B cell (primary cell): ENCODE data around the gene TBC1D1. TPM values are rescaled to one million over a fixed set of nuclear protein-coding genes. Genes with fewer than 3 reads are reported as not detected.

Experiments used
- ATAC-seq: fragments of 200-7000 bp; cut with Tn5 transposase; one replicate; pipeline ENCODE4 v1.10.0; 2021; ENCODE audit warnings: low read depth, mild to moderate bottlenecking, moderate number of reproducible peaks, moderate library complexity
- CTCF ChIA-PET: fragments of 350-600 bp; sonication (Branson Sonifier 250); formaldehyde crosslinking; loops from one replicate; lab custom pipeline; 2021; ENCODE audit warnings: antibody characterized with exemption, inconsistent platforms; lab: Charles Lee
- POLR2A ChIA-PET: fragments of 350-600 bp; sonication (Branson Sonifier 250); formaldehyde crosslinking; loops from one replicate; lab custom pipeline; 2021; ENCODE audit warnings: antibody characterized with exemption; lab: Charles Lee
- DNase-seq: peaks from one replicate; pipeline ENCODE4 v3.0.0; 2013
- H2AFZ ChIP-seq: 2 replicates; pipeline ENCODE4 v1.6.1; 2012; ENCODE audit warnings: mild to moderate bottlenecking, low read depth, low read length; ENCODE audit not compliant: insufficient read depth, poor library complexity, severe bottlenecking
- H3K27ac ChIP-seq, 2 donors: 1 replicate in 1 of 2; 2 replicates in 1 of 2; pipeline ENCODE4 v1.5.1; 2012 to 2013; ENCODE audit warnings: low read length in 2 of 2, mild to moderate bottlenecking in 2 of 2, moderate library complexity in 1 of 2
- H3K27me3 ChIP-seq, 4 experiments: fragments of 200-600 bp in 1 of 4; sonication (generic) in 1 of 4; replicated peaks in 1 of 4; 1 replicate in 2 of 4; 2 replicates in 2 of 4; pipeline versions ENCODE4 v1.6.1 to v1.7.0; 2013 to 2016; ENCODE audit warnings: low read length in 3 of 4, mild to moderate bottlenecking in 2 of 4, mixed read lengths in 1 of 4, moderate library complexity in 1 of 4; ENCODE audit not compliant: insufficient read depth in 4 of 4, control insufficient read depth in 3 of 4; ENCODE audit errors: control extremely low read depth in 1 of 4
- H3K36me3 ChIP-seq, 2 experiments: replicated peaks in 1 of 2; 1 replicate in 1 of 2; 2 replicates in 1 of 2; pipeline versions ENCODE4 v1.6.1 to v1.7.1; 2013; ENCODE audit warnings: low read length in 1 of 2; ENCODE audit not compliant: insufficient read depth in 2 of 2, control insufficient read depth in 1 of 2; ENCODE audit errors: control extremely low read depth in 1 of 2, extremely low read depth in 1 of 2
- H3K4me1 ChIP-seq, 2 donors: fragments of 200-600 bp in 1 of 2; sonication (generic) in 1 of 2; 1 replicate in 1 of 2; 2 replicates in 1 of 2; pipeline versions ENCODE4 v1.5.1 to v1.6.1; 2013 to 2017; ENCODE audit warnings: low read length in 2 of 2; ENCODE audit not compliant: control insufficient read depth in 2 of 2, insufficient read depth in 2 of 2
- H3K4me2 ChIP-seq: replicated peaks from 2 replicates; pipeline ENCODE3; 2012; ENCODE audit warnings: mild to moderate bottlenecking, low read depth, low read length; ENCODE audit not compliant: poor library complexity, severe bottlenecking
- H3K4me3 ChIP-seq, 5 experiments: fragments of 200-600 bp in 1 of 5; sonication (generic) in 1 of 5; 1 replicate in 3 of 5; 2 replicates in 2 of 5; pipeline versions ENCODE4 v1.5.1 to v1.7.0; 2011 to 2016; ENCODE audit warnings: low read length in 4 of 5, mild to moderate bottlenecking in 4 of 5, low read depth in 2 of 5, control low read depth in 1 of 5, moderate library complexity in 1 of 5; ENCODE audit not compliant: insufficient read depth in 1 of 5; ENCODE audit errors: control extremely low read depth in 1 of 5, extremely low read depth in 1 of 5
- H3K79me2 ChIP-seq: fragments of 200-600 bp; sonication (generic); one replicate; pipeline ENCODE4 v1.6.0; 2016; ENCODE audit warnings: low read length; ENCODE audit not compliant: control insufficient read depth, insufficient read depth
- H3K9ac ChIP-seq: fragments of 200-600 bp; sonication (generic); 2 replicates; pipeline ENCODE4 v1.6.1; 2017; ENCODE audit warnings: mild to moderate bottlenecking, low read length, moderate library complexity
- H3K9me3 ChIP-seq, 3 donors: one replicate each; pipeline versions ENCODE4 v1.6.1 to v1.7.1; 2013; ENCODE audit warnings: low read length in 2 of 3; ENCODE audit not compliant: control insufficient read depth in 2 of 3, insufficient read depth in 1 of 3; ENCODE audit errors: control extremely low read depth in 1 of 3
- H4K20me1 ChIP-seq: 2 replicates; pipeline ENCODE4 v1.6.0; 2012; ENCODE audit warnings: mild to moderate bottlenecking, low read length; ENCODE audit not compliant: insufficient read depth, control insufficient read depth, poor library complexity, severe bottlenecking
- H3K27ac Mint-ChIP-seq: one replicate; pipeline ENCODE4 v1.8.0; 2021; ENCODE audit warnings: mixed read lengths
- H3K27me3 Mint-ChIP-seq: one replicate; pipeline ENCODE4 v1.8.0; 2021; ENCODE audit warnings: mixed read lengths
- H3K4me1 Mint-ChIP-seq: one replicate; pipeline ENCODE4 v1.8.0; 2021; ENCODE audit warnings: mixed read lengths
- H3K4me3 Mint-ChIP-seq: one replicate; pipeline ENCODE4 v1.8.0; 2021; ENCODE audit warnings: mixed read lengths
- H3K9me3 Mint-ChIP-seq: one replicate; pipeline ENCODE4 v1.8.0; 2022; ENCODE audit warnings: mixed read lengths; ENCODE audit not compliant: insufficient read depth
- EZH2 ChIP-seq: IDR thresholded peaks from 2 replicates; pipeline ENCODE4 v1.6.1; 2012; ENCODE audit warnings: borderline replicate concordance, low read depth, mild to moderate bottlenecking, moderate library complexity, low read length; ENCODE audit not compliant: insufficient read depth, poor library complexity, severe bottlenecking
- WGBS: methylation state at CpG from one replicate; pipeline ENCODE4 v1.1.5; 2013; ENCODE audit warnings: missing lambda C conversion rate; ENCODE audit not compliant: insufficient coverage; 5-methylcytosine and 5-hydroxymethylcytosine counted together
- intact Hi-C: fragments of 100-400 bp; cut with micrococcal nuclease; formaldehyde crosslinking; loops from one replicate; pipeline ENCODE4 v1.10.0; 2022
- polyA plus RNA-seq: library from polyadenylated mRNA; depleted of rRNA; stranded (reverse); fragments of >200 nt; gene quantifications from 2 replicates; pipeline ENCODE4 v1.2.3, GENCODE V29; 2012
- total RNA-seq, 2 donors: library from RNA; stranded (reverse); fragments of 120-200 nt in 1 of 2; gene quantifications; 1 replicate in 1 of 2; 2 replicates in 1 of 2; pipeline versions ENCODE4 v1.2.3 to v1.2.4, GENCODE V29; 2013 to 2022
- TF ChIP-seq, protein P1 (sequence below): fragments of 200-600 bp; IDR thresholded peaks from one replicate; pipeline ENCODE4 v1.8.0; 2022; ENCODE audit warnings: antibody characterized with exemption, mild to moderate bottlenecking

The TBC1D1 gene
- total and polyA plus RNA-seq, 2 donors (not counting 1 experiment from before 2014, with no cell fraction given) = 88.2 to 98.7 TPM

DNA sequence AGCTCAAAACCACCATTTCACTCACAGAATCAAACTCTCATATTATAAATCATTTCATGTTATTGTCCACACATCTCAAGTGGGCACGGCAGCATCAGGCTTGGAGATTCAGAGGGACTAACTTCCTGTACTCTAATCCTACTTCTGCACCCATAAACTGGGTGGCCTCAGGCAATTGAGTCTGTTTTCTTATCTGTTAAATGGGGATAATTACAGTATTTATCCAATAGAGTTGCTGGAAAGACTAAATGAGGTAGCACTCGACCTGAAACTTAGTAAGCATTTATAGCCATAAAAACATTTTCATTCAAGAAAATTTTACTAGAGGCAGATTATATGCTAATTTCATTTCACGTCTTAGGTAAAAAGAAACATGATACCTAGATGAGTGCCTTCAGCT lies 13.0 kb downstream of the TBC1D1 start:
- H3K4me2 ChIP-seq = no peak overlapping the region
- H3K4me3 ChIP-seq = no peak overlapping the region
- H3K27me3 Mint-ChIP-seq = no peaks in the 10 kb centered on the region
- no peak overlapping the region for H2AFZ ChIP-seq
- H3K27ac ChIP-seq = no peak overlapping the region
- H3K4me1 Mint-ChIP-seq = peaks cover 35% of the 10 kb centered on the region
- H3K9me3 ChIP-seq = no peaks in the 10 kb centered on the region
- no peaks in the 10 kb centered on the region for H3K4me1 ChIP-seq
- H3K36me3 ChIP-seq = peaks cover 13 to 36% of the 10 kb centered on the region in 2 experiments
- no peak for DNase-seq
- no peaks in the 10 kb centered on the region for H3K27me3 ChIP-seq
- H4K20me1 ChIP-seq = peaks cover 74% of the 10 kb centered on the region
- H3K9me3 Mint-ChIP-seq = no peaks in the 10 kb centered on the region
- intact Hi-C loops = no loop called here
- H3K9ac ChIP-seq = no peak overlapping the region
- TF ChIP-seq EZH2 = no peak
- TF ChIP-seq, protein P1, sequence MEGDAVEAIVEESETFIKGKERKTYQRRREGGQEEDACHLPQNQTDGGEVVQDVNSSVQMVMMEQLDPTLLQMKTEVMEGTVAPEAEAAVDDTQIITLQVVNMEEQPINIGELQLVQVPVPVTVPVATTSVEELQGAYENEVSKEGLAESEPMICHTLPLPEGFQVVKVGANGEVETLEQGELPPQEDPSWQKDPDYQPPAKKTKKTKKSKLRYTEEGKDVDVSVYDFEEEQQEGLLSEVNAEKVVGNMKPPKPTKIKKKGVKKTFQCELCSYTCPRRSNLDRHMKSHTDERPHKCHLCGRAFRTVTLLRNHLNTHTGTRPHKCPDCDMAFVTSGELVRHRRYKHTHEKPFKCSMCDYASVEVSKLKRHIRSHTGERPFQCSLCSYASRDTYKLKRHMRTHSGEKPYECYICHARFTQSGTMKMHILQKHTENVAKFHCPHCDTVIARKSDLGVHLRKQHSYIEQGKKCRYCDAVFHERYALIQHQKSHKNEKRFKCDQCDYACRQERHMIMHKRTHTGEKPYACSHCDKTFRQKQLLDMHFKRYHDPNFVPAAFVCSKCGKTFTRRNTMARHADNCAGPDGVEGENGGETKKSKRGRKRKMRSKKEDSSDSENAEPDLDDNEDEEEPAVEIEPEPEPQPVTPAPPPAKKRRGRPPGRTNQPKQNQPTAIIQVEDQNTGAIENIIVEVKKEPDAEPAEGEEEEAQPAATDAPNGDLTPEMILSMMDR = no peak
- peaks cover 94% of the 10 kb centered on the region for H3K79me2 ChIP-seq
- H3K4me3 Mint-ChIP-seq = no peak overlapping the region
- H3K27ac Mint-ChIP-seq = no peak overlapping the region
- no CpG with 5 or more reads among the region's 3 CpGs for WGBS
- CTCF ChIA-PET = no interaction called here
- POLR2A ChIA-PET = no interaction called here
- ATAC-seq = no peak

DNA sequence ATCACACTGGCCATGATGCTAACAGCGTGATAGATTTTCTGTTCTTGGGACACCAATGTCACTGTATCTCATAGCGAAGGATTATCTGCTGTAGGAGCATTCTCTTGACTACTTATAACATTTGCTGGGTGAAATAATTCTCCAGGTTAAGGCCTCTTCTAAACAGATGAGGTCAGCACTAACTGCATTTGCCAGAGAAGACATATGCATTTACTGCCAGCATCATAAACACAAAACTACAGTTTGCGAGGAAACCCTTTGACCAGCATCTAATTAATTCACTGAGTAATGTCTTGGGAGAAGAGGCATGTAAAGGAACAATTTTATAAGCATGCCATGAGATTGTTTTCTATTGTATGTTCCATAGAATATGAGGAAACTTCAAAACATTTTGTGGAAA lies 13.9 kb downstream of the TBC1D1 start:
- no peaks in the 10 kb centered on the region for H3K9me3 ChIP-seq
- no peak overlapping the region for H3K4me2 ChIP-seq
- H3K27ac ChIP-seq = no peak overlapping the region
- CTCF ChIA-PET = no interaction called here
- H3K9ac ChIP-seq = no peak overlapping the region
- H3K4me3 ChIP-seq = no peak overlapping the region
- H3K27me3 Mint-ChIP-seq = no peaks in the 10 kb centered on the region
- peaks cover 31% of the 10 kb centered on the region for H3K4me1 Mint-ChIP-seq
- DNase-seq (no peak), ATAC-seq (no peak)
- no peaks in the 10 kb centered on the region for H3K4me1 ChIP-seq
- peaks cover 94% of the 10 kb centered on the region for H3K79me2 ChIP-seq
- peaks cover 12 to 36% of the 10 kb centered on the region in 2 experiments for H3K36me3 ChIP-seq
- no peaks in the 10 kb centered on the region for H3K9me3 Mint-ChIP-seq
- TF ChIP-seq, protein P1 = no peak
- no peak for TF ChIP-seq EZH2
- intact Hi-C loops = no loop called here
- H2AFZ ChIP-seq = no peak overlapping the region
- H3K27ac Mint-ChIP-seq = no peak overlapping the region
- H4K20me1 ChIP-seq = peaks cover 74% of the 10 kb centered on the region
- POLR2A ChIA-PET = no interaction called here
- 100% methylated on average over 1 of the region's 3 CpGs for WGBS
- no peaks in the 10 kb centered on the region for H3K27me3 ChIP-seq
- H3K4me3 Mint-ChIP-seq = no peak overlapping the region
